ENCODE results near the gene MOCS3. TPM values are rescaled to one million over a fixed set of nuclear protein-coding genes. Genes with fewer than 3 reads are reported as not detected.

The MOCS3 gene
- total and polyA plus RNA-seq, 10 of the 15 experiments (the other 5 are each of a cell fraction or from before 2014, with no cell fraction given): 0.87 to 5.9 (median 3.6) TPM

DNA sequence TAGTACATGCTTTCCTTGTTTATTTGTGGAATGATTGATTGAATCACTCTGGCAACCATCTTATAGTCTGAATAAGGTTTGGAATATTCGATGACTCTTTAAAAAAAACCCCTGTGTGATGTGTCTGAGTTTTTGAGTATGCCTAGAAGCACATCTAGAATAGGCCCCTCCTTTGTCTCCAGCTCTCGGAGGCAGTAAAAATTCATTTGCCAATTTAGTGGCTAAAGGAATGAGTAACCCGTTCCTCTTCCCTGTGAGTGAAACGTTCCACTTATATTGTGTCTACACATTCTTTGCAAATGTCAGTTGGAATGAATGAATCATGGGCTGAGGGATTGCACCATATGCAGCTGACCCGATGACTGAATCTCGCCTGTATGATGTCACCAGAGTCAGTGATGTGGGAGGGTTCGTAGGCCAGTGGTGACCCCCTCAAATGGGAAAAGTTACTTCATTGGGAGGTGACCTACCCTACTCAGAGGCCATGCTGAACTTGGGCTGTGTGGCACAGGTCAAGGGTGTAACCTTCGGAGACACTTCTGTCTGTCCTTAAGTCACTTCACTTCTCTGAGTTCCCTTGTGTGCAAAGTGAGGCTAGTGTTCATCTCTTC, 21.6 kb downstream of the MOCS3 start:
- Histone ChIP-seq H3K79me2 (ENCODE audit: control insufficient read depth, insufficient read depth, low read length) (no peaks in the 10 kb centered on the region), H3K4me3 (no peak overlapping the region), H3K36me3 (ENCODE audit: control insufficient read depth in 2 of 2, insufficient read depth in 2 of 2, low read length in 1 of 2) (no peaks in the 10 kb centered on the region), H4K20me1 (ENCODE audit: control insufficient read depth, insufficient read depth) (no peaks in the 10 kb centered on the region; the same call in 1 of the 2 replicates), H3K27me3 (replicated peaks in 1 of 2; ENCODE audit: control insufficient read depth in 2 of 2, insufficient read depth in 2 of 2, low read length in 1 of 2) (no peaks in the 10 kb centered on the region; a peak in 2 of 4 replicates), H3K9me3 (replicated peaks; ENCODE audit: control insufficient read depth, insufficient read depth, low read length) (no peaks in the 10 kb centered on the region), H3K27ac (ENCODE audit: control insufficient read depth, insufficient read depth) (no peak overlapping the region), H3K4me2 (ENCODE audit: control insufficient read depth, insufficient read depth) (no peak overlapping the region), H3K9ac (ENCODE audit: control insufficient read depth, insufficient read depth, low read length) (no peak overlapping the region), H2AFZ (ENCODE audit: control insufficient read depth, low read depth, low read length) (no peak overlapping the region), H3K4me1 (ENCODE audit: control insufficient read depth, insufficient read depth, low read length) (no peaks in the 10 kb centered on the region)
- ChIA-PET POLR2A (interaction anchor here (0.5 kb wide), 1 partner anchor 13 kb away, joined by 3 read pairs; no protein-coding TSS in a partner anchor), RAD21 (ENCODE audit: unreplicated experiment) (no interaction called here), SMC1A (ENCODE audit: uncharacterized antibody, unreplicated experiment) (no interaction called here), CTCF (interaction anchor here (0.6 to 14.7 kb wide), 5 partner anchors 22 to 636 kb away, joined by 3 to 177 read pairs (median 14); partner anchors contain the start of genes BCAS4, DPM1 and MOCS3)
- no TSS peak for BruUV-seq (replicated peaks)
- ATAC-seq (no peak), DNase-seq (ENCODE audit: low read depth, low spot score) (no peak), FAIRE-seq (no peak)
- 29% methylated on average over 8 of the region's 8 CpGs for WGBS (ENCODE audit: insufficient coverage, insufficient replicate concordance, low lambda C conversion rate, missing lambda C conversion rate)
- intact Hi-C loops (cut with micrococcal nuclease; ENCODE audit: unreplicated experiment): loop anchor here (5.0 to 10.0 kb wide), 3 partner anchors 188 to 642 kb away; no protein-coding TSS in a partner anchor
- in situ Hi-C loops (cut with MboI): loop anchor here (10.0 kb wide), 1 partner anchor 645 kb away; no protein-coding TSS in a partner anchor
- TF ChIP-seq, protein P1, sequence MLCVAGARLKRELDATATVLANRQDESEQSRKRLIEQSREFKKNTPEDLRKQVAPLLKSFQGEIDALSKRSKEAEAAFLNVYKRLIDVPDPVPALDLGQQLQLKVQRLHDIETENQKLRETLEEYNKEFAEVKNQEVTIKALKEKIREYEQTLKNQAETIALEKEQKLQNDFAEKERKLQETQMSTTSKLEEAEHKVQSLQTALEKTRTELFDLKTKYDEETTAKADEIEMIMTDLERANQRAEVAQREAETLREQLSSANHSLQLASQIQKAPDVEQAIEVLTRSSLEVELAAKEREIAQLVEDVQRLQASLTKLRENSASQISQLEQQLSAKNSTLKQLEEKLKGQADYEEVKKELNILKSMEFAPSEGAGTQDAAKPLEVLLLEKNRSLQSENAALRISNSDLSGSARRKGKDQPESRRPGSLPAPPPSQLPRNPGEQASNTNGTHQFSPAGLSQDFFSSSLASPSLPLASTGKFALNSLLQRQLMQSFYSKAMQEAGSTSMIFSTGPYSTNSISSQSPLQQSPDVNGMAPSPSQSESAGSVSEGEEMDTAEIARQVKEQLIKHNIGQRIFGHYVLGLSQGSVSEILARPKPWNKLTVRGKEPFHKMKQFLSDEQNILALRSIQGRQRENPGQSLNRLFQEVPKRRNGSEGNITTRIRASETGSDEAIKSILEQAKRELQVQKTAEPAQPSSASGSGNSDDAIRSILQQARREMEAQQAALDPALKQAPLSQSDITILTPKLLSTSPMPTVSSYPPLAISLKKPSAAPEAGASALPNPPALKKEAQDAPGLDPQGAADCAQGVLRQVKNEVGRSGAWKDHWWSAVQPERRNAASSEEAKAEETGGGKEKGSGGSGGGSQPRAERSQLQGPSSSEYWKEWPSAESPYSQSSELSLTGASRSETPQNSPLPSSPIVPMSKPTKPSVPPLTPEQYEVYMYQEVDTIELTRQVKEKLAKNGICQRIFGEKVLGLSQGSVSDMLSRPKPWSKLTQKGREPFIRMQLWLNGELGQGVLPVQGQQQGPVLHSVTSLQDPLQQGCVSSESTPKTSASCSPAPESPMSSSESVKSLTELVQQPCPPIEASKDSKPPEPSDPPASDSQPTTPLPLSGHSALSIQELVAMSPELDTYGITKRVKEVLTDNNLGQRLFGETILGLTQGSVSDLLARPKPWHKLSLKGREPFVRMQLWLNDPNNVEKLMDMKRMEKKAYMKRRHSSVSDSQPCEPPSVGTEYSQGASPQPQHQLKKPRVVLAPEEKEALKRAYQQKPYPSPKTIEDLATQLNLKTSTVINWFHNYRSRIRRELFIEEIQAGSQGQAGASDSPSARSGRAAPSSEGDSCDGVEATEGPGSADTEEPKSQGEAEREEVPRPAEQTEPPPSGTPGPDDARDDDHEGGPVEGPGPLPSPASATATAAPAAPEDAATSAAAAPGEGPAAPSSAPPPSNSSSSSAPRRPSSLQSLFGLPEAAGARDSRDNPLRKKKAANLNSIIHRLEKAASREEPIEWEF (IDR thresholded peaks at IDR 0.05; ENCODE audit: insufficient replicate concordance, low read depth, low read length): no peak
- TF ChIP-seq, protein P2, sequence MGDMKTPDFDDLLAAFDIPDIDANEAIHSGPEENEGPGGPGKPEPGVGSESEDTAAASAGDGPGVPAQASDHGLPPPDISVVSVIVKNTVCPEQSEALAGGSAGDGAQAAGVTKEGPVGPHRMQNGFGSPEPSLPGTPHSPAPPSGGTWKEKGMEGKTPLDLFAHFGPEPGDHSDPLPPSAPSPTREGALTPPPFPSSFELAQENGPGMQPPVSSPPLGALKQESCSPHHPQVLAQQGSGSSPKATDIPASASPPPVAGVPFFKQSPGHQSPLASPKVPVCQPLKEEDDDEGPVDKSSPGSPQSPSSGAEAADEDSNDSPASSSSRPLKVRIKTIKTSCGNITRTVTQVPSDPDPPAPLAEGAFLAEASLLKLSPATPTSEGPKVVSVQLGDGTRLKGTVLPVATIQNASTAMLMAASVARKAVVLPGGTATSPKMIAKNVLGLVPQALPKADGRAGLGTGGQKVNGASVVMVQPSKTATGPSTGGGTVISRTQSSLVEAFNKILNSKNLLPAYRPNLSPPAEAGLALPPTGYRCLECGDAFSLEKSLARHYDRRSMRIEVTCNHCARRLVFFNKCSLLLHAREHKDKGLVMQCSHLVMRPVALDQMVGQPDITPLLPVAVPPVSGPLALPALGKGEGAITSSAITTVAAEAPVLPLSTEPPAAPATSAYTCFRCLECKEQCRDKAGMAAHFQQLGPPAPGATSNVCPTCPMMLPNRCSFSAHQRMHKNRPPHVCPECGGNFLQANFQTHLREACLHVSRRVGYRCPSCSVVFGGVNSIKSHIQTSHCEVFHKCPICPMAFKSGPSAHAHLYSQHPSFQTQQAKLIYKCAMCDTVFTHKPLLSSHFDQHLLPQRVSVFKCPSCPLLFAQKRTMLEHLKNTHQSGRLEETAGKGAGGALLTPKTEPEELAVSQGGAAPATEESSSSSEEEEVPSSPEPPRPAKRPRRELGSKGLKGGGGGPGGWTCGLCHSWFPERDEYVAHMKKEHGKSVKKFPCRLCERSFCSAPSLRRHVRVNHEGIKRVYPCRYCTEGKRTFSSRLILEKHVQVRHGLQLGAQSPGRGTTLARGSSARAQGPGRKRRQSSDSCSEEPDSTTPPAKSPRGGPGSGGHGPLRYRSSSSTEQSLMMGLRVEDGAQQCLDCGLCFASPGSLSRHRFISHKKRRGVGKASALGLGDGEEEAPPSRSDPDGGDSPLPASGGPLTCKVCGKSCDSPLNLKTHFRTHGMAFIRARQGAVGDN (IDR thresholded peaks at IDR 0.05): no peak
- TF ChIP-seq, protein P3, sequence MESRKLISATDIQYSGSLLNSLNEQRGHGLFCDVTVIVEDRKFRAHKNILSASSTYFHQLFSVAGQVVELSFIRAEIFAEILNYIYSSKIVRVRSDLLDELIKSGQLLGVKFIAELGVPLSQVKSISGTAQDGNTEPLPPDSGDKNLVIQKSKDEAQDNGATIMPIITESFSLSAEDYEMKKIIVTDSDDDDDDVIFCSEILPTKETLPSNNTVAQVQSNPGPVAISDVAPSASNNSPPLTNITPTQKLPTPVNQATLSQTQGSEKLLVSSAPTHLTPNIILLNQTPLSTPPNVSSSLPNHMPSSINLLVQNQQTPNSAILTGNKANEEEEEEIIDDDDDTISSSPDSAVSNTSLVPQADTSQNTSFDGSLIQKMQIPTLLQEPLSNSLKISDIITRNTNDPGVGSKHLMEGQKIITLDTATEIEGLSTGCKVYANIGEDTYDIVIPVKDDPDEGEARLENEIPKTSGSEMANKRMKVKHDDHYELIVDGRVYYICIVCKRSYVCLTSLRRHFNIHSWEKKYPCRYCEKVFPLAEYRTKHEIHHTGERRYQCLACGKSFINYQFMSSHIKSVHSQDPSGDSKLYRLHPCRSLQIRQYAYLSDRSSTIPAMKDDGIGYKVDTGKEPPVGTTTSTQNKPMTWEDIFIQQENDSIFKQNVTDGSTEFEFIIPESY (IDR thresholded peaks at IDR 0.05): no peak
- TF ChIP-seq RBBP5 (conservative IDR thresholded peaks at IDR 0.05) (no peak), NFYA (IDR thresholded peaks at IDR 0.05; ENCODE audit: borderline replicate concordance, low read depth, low read length) (no peak), HDAC2 (IDR thresholded peaks at IDR 0.05) (no peak), YY1 (IDR thresholded peaks at IDR 0.05; ENCODE audit: low read depth, low read length) (no peak)
- TF ChIP-seq, protein P4, sequence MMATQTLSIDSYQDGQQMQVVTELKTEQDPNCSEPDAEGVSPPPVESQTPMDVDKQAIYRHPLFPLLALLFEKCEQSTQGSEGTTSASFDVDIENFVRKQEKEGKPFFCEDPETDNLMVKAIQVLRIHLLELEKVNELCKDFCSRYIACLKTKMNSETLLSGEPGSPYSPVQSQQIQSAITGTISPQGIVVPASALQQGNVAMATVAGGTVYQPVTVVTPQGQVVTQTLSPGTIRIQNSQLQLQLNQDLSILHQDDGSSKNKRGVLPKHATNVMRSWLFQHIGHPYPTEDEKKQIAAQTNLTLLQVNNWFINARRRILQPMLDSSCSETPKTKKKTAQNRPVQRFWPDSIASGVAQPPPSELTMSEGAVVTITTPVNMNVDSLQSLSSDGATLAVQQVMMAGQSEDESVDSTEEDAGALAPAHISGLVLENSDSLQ (IDR thresholded peaks at IDR 0.05): no peak
- TF ChIP-seq, protein P5, sequence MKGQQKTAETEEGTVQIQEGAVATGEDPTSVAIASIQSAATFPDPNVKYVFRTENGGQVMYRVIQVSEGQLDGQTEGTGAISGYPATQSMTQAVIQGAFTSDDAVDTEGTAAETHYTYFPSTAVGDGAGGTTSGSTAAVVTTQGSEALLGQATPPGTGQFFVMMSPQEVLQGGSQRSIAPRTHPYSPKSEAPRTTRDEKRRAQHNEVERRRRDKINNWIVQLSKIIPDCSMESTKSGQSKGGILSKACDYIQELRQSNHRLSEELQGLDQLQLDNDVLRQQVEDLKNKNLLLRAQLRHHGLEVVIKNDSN (IDR thresholded peaks at IDR 0.05; ENCODE audit: borderline replicate concordance, extremely low read length, insufficient read depth, low read depth, low read length): no peak
